ENCODE measurements around the gene TTC12.

DNA sequence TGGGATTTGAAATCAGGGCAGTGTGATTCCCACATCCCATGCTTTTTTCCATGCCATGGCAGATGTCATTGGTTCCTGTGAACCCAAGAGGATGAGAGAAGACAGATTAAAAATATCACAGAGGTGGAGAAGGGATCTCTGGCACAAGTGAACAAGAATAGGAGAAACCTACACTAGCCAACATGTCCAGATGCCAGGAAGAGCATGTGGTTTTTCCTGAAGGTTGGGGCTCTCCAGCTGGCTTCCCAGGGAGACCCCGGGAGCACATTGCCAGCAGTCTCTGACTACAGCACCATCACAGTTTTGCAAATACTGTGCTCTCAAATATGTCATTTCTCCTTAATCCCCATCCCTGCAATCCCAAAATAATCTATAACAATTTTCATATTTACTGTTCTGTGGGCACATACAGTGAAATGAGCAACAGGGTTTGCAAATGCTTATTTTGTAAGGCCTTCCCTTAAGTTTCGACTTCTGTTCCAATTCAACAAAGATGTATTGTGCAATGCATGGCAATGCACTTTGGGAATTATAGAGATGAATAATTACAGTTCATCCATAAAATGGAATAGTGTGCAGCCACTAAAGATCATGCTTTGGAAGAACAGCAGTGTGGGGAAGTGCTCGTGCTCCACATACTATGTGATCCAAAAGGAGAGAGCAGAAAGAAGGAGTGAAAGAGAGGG, 78.0 kb downstream of the TTC12 start:
- TF ChIP-seq POLR2A (IDR thresholded peaks at IDR 0.05; ENCODE audit: low read length) (no peak), GATA1 (IDR thresholded peaks at IDR 0.05; ENCODE audit: low read depth, low read length) (no peak)
